NCI-H146 treated with DMSO at 0.1 percent for 48 hours (cell line): ENCODE results near the gene FANCD2.
"Not testable (repeated sequence)": the region's sequence is repeated elsewhere in the genome, so short reads cannot be mapped to it uniquely, and the experiment has no call there.

Experiments used
- DNase-seq: peaks from one replicate; lab custom pipeline; 2025; ENCODE audit not compliant: unreplicated experiment; lab: John Stamatoyannopoulos, UW

Gene FANCD2

DNA sequence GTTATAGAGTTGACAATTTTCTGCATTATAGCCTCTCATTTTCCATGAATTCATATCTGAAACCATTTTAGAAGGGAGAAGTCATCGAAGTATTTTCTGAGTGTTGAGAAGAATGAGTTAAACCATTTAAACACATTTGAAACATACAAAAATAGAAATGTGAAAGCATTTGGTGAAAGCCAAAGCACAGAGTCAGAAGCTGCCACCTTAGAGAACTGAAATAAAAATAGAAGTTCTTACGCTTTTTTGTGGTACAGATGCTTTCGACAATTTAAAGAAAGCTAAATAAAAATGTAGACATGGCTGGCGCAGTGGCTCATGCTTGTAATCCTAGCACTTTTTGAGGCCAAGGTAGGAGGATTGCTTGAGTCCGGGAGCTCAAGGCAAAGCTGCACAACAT is 72.8 kb downstream of the FANCD2 start:
- DNase-seq: no peak

DNA sequence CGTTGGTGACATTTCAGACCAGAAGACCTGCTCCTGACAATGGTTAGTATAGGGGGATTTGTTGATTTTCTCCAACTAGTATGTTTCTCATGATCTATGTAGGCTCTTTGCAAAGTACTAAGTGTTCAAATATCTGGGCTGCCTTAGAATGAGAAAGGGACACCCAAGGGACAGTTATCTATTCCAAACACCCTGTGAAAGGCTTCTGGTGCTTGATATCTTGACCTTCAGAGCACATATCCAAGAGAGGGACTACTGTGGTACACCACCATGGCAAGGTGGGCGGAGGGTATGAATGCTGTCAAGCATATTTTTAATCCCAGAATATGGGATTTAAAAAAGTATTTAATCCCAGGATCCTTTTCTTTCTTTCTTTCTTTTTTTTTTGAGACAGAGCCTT is 80.7 kb downstream of the FANCD2 start:
- DNase-seq: no peak

DNA sequence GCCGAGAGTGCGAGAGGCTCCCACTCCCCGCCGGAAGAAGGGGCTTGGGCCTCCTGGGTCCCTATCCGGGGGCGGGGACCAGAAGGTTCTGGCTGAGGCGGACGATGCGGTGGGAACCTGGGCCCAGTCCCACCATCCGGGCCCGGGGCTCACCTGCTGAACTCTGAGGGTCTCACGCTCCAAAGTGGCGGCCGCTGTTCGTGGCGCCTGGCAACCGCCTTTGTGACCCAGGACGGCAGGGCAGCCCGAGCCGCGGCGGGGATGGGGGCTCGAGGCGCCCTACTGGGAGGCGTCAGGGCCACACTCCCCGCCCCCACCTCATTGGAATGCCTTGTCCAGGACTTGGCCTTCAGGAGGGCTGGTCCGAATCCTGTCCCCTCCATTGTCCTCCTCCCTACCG is 81.9 kb downstream of the FANCD2 start, which contains the start of gene FANCD2OS:
Gene FANCD2OS, minus strand, starts transcription at position 165 of the 400 bp plus-strand sequence. CDS start 3,481 bp downstream, outside the sequence.
- DNase-seq: no peak

DNA sequence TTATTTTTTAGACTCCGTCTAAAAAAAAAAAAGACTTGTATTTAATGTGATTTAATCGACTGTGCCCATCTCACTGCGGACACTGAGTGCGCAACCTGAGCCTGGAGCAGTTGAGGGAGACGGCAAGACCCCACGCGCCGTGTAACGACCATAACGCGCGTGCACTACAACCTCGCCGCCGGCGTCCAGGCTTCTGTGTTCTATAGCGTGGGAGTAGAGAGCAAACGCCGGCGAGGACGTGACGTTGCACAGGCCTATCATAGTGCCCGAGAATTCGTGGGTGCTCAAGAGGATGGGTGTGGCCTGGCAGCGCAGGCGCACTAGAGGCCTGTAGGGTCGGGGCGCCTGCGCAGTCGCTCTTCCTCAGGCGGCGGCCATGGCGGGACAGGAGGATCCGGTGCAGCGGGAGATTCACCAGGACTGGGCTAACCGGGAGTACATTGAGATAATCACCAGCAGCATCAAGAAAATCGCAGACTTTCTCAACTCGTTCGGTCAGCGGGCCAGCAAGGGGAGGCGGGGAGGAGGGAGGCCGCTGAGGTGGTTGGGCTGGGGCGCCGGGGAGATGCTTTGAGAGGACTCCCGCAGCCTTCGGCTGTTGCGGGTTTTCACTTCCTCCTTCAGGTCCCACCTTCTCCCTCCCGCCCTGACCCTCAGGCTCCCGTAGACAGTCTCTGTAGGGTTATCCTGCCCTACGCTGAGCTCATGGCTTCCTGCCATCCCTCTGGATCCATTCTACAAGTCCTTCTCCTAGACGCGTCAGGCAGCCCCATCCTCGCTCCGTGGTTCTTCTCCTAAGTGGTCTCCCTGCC is 89.3 kb downstream of the FANCD2 start, which contains the start of gene BRK1:
Gene BRK1, plus strand, starts transcription at position 350 of the 812 bp plus-strand sequence. Its CDS starts 27 bp downstream, at position 377.
- peak; percentile 87 for DNase-seq

DNA sequence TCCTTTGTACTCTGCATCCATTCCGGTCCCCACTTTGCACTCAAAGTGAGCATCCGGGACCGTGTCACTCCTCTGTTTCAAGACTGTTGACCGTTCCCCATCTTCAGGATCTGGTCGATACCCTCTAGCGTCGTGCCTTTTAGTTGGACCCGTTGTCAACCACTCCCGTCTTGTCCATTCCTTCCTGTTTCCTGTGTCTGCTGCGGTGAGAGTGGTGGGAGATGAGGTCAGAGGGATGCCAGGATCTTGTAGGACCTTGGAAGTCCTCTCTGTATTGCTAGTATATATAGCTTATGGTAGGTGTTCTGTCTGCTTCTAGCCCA is 89.9 kb downstream of the FANCD2 start:
- DNase-seq: peak; percentile 19

DNA sequence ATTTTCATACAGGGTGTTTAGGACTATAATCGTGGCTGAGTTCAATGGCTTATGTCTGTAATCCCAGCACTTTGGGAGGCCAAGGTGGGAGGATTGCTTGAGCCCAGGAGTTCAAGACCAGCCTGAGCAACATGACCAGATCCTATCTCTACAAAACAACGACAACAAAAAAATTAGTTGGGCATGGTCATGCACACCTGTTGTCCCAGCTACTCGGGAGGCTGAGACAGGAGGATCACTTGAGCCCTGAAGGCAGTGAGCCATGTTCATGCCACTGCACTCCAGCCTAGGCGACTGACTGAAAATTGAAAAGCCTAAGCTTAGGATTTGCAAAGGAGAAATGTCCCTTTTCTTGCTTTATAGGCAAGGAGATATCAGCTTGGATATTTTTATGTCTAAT is 90.7 kb downstream of the FANCD2 start:
- no peak for DNase-seq

DNA sequence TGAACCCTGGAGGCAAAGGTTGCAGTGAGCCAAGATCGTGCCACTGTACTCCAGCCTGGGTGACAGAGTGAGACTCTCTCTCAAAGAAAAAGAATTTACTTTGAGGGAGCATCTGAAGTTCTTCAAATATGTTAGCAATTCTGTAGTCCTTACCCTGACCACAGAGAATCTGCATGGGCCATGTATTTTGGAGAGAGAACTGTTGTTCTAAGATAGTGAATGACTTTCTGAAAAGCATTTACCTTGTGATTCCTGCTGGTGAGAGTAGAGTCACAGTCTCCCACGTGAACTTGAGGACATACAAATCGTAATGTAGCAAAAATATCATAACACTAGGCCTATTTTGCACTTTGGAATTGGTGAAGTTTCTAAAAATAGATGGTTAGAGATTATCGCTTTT is 93.1 kb downstream of the FANCD2 start:
- no peak for DNase-seq

DNA sequence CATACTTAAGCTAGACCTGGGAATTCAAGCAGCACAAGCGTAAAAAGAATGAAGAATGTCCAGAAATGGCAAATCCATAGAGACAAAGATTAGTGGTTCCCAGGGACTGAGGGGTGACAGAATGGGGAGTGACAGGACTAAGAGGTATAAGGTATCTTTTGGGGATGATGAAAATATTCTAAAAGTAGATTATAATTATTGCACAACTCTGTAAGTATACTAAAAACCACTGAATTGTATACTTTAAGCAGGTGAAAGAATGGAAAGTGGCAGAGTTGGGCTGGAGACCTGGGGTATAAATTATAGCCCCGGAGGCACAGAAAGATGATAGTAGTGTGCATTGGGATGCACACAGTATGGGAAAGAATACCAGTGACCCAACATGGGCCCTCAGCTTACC is 94.8 kb downstream of the FANCD2 start:
- DNase-seq: no peak

DNA sequence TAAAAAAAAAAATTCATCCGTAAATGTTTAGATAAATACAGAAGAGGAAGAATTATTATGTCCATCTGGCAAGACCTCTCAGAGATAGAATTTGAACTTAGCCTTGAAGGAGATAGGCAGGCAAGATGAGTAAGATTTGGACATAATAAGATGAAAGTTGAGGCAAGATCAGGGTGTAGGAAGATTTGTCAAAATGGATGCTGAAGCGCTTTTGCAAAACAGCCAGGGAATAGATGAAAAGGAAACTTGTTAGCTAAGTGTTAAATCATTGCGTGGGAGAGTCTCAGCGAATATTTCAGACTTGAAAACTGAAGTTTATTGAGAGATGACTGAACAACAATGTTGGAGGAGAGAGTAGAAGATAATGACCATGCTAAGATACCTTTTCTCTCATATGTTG is 96.5 kb downstream of the FANCD2 start:
- DNase-seq: no peak

DNA sequence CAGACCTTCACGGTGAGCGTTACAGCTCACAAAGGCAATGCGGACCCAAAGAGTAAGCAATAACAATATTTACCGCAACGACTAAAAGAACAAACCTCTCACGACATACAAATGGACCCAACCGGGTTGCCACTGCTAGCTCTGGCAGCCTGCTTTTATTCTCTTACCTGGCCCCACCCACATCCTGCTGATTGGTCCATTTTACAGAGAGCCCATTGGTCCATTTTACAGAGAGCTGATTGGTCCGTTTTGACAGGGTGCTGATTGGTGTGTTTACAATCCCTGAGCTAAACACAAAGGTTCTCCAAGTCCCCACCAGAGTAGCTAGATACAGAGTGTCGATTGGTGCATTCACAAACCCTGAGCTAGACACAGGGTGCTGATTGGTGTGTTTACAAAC is 109.6 kb downstream of the FANCD2 start:
- DNase-seq: not testable (repeated sequence)

DNA sequence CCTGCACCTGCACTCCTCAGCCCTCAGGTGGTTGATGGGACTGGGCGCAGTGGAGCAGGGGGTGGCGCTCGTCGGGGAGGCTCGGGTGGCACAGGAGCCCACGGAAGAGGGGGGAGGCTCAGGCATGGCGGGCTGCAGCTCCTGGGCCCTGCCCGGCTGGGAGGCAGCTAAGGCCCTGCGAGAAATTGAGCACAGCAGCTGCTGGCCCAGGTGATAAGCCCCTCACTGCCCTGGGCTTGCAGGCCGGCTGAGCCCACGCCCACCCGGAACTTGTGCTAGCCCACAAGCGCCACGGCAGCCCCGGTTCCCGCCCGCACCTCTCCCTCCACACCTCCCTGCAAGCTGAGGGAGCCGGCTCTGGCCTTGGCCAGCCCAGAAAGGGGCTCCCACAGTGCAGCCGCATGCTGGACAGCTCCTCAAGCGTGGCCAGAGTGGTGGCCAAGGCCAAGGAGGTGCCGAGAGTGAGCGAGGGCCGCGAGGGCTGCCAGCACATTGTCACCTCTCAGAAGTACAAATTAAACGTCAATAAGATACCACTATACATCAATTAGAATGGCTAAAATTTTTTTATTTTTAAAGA is 110.3 kb downstream of the FANCD2 start:
- no peak for DNase-seq

DNA sequence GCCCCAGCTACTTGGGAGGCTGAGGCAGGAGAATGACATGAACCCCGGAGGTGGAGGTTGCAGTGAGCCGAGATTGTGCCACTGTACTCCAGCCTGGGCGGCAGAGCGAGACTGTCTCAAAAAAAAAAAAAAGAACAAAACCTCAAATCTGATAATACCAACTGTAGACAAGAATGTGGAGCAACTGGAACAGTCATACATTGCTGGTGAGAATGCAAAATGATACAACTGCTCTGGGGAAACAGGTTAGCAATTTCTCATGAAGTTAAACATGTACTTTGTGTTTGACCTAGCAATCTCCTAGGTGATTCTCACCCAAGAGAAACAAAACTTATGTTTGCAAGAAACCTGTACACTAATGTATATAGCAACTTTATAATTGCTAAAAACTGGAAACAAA is 110.9 kb downstream of the FANCD2 start:
- DNase-seq: no peak

DNA sequence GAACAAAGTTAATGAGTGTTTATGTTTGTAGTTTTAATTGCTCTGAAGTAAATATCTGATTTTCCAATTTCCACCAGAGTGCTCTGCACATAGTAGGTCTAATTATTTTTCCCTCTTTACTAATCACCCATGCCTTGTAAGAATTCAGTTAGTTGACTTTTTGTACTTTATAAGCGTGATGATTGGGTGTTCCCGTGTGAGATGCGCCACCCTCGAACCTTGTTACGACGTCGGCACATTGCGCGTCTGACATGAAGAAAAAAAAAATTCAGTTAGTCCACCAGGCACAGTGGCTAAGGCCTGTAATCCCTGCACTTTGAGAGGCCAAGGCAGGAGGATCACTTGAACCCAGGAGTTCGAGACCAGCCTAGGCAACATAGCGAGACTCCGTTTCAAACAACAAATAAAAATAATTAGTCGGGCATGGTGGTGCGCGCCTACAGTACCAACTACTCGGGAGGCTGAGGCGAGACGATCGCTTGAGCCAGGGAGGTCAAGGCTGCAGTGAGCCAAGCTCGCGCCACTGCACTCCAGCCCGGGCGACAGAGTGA is 114.8 kb downstream of the FANCD2 start:
- DNase-seq: no peak

DNA sequence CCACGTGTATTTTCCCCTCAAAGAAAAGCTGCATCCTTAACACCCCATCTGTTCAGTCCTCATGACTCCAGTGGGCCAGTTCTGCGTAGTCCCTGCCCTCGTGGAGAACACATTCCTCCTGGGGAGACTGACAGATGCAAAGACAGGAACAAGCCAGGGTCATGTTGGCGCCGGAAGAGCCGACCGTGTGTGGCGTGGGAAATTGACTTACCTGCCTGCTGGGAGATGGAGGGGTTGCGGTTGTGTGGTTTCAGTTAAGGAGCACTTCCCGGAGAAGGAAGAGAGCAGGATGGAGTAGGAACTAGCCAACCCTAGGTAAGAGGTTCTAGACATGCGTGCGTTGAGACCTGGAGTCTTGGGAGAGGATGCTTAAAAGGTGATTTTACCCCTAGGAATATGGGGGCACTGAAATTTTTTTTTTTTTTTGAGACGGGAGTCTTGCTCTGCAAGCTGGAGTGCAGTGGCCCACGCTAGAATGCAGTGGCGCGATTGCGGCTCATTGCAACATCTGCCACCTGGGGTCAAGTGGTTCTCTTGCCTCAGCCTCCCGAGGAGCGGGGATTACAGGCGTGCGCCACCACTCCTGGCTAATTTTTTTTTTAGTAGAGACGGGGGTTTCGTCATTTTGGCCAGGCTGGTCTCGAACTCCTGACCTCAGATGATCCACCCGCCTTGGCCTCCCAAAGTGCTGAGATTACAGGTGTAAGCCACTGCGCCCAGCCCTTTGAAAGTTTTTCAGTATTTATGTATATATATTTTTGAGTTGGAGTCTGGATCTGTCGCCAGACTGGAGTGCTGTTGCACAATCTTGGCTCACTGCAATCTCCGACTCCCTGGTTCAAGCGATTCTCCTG is 116.7 kb downstream of the FANCD2 start:
- no peak for DNase-seq

DNA sequence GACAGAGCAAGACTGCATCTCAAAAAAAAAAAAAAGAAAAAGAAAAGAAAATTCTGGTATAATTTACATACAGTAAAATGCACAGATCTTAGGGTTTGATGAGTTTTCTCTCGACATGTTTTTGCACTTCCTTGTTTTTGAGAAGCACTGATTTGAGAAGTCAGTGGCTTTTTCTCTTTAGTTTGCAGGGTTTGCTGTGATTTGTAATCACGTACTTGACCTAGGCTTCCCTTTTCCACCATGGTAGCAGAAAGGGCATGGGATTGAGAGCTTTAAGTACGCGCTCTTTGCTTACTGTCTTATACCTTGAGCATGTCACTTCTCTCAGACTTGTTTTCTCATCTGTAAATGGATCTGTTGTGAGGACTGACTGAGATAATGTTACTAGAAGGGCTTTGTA is 119.4 kb downstream of the FANCD2 start:
- DNase-seq: no peak

DNA sequence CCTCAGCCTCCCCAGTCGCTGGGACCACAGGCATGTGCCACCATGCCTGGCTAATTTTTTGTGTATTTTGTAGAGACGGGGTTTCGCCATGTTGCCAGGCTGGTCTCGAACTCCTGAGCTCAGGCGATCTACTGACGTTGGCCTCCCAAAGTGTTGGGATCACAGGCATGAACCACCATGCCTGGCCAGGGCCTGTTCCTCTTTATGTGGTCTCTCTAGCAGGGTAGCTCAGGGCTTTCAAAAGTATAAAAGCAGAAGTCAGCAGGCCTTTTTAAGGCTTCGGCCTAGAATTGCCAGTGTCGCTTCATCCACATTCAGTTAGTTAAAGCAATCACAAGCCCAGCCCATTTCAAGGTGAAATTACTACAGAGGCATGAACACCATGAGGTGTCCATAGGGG is 123.0 kb downstream of the FANCD2 start:
- no peak for DNase-seq

DNA sequence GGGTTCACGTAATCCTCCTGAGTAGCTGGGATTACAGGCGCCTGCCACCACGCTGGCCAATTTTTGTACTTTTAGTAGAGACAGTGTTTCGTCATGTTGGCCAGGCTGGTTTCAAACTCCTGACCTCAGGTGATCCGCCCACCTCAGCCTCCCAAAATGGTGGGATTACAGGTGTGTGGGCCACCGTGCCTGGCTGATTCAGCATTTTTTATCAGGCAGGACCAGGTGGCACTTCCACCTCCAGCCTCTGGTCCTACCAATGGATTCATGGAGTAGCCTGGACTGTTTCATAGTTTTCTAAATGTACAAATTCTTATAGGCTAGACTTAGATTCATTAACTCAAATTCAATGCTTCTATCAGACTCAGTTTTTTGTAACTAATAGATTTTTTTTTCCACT is 124.8 kb downstream of the FANCD2 start:
- no peak for DNase-seq
